Heart left ventricle (tissue), 13 donors: Measurements from ENCODE around the gene BLACAT1.

ENCODE experiments used
- POLR2A ChIP-seq, 2 donors: fragments of 450-650 bp; IDR thresholded peaks; one replicate each; pipeline ENCODE4 v1.6.1; 2017; ENCODE audit warnings: antibody characterized with exemption in 2 of 2, mild to moderate bottlenecking in 2 of 2, moderate library complexity in 2 of 2
- TF ChIP-seq, protein P1 (sequence below), 12 donors: fragments of 200-600 bp; sonication (generic) in 4 of 12; IDR thresholded peaks; one replicate each; pipeline versions ENCODE4 v1.5.0 to v1.8.0; 2018 to 2022; ENCODE audit warnings: antibody characterized with exemption in 12 of 12, mild to moderate bottlenecking in 5 of 12
- donor health status: ischemic (EF 13 %, LVEDD 7.1; RV severe dilation, severe dysfunction).
- donor health status: DM: no; HTN: yes; CAD: no.
- donor health status: DM: no; HTN: no; CAD: no.
- donor health status: ischemic (EF 25% LVEDD 6.9; RV normal size, moderate dysfunction).
- donor health status: ischemic (EF 25% LVEDD 5.7; RV mildly dilated, moderate dysfunction).
- donor health status: ischemic (EF 35%, LVEDD 5.7; RV mildly dilated, moderate dysfunction).
- donor health status: nonischemic (EF 11% LVEDD 7.7; RV severe dilation, severe dysfunction).
- donor health status: DM: yes; HTN: yes; CAD: no.
- donor health status: PGD.
- donor health status: ischemic (EF 29% LVEDD 5.4; RV normal size, mild dysfunction).
- donor health status: nonischemic (EF 23%, LVEDD 6.1; RV moderate dilation, normal function).

DNA sequence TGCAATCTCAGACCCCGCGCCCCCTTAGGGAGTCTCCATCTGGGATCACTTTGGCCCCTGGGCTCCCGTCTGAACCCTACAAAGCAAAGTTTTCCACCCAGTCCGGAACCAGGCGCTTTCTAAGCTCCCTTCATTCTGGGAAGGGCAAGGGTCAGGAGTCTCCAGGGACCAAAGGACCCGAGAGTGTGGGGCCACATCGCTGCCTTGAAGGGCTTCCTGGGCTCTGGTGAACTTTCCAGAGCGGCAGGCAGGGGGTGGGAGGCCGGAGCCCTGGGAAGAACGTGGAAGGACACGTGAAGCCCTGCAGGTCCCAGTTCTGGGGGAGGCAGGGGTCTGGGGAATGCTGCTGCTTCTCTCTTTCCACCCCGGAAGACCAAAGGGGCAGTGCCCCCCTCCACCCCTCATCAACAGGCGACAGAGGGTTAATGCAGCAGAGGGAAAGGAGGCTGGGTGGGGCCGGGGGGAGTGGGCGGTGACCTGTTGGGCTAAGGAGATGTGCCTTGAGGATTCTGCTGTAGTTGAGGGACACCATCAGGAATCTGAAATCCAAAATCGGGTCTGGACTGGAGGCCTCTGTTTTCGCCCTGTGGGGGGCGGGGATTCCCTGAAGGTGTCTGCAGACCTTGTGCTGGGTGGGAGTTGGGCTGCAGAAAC, 49.4 kb upstream of the BLACAT1 start:
- TF ChIP-seq POLR2A (IDR thresholded peaks at IDR 0.05), result no peak
- TF ChIP-seq, protein P1, sequence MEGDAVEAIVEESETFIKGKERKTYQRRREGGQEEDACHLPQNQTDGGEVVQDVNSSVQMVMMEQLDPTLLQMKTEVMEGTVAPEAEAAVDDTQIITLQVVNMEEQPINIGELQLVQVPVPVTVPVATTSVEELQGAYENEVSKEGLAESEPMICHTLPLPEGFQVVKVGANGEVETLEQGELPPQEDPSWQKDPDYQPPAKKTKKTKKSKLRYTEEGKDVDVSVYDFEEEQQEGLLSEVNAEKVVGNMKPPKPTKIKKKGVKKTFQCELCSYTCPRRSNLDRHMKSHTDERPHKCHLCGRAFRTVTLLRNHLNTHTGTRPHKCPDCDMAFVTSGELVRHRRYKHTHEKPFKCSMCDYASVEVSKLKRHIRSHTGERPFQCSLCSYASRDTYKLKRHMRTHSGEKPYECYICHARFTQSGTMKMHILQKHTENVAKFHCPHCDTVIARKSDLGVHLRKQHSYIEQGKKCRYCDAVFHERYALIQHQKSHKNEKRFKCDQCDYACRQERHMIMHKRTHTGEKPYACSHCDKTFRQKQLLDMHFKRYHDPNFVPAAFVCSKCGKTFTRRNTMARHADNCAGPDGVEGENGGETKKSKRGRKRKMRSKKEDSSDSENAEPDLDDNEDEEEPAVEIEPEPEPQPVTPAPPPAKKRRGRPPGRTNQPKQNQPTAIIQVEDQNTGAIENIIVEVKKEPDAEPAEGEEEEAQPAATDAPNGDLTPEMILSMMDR (IDR thresholded peaks at IDR 0.05), result peak in 4 of 12 donors; percentile 13 to 28 (median 21)
